GM21825 (cell line): Measurements from ENCODE around the gene OAT.

Experiments used
- ATAC-seq: cut with Tn5 transposase; IDR thresholded peaks from one replicate; pipeline ENCODE4 v1.9.1; 2021; ENCODE audit warnings: mild to moderate bottlenecking, moderate library complexity; ENCODE audit not compliant: unreplicated experiment

Gene OAT

DNA sequence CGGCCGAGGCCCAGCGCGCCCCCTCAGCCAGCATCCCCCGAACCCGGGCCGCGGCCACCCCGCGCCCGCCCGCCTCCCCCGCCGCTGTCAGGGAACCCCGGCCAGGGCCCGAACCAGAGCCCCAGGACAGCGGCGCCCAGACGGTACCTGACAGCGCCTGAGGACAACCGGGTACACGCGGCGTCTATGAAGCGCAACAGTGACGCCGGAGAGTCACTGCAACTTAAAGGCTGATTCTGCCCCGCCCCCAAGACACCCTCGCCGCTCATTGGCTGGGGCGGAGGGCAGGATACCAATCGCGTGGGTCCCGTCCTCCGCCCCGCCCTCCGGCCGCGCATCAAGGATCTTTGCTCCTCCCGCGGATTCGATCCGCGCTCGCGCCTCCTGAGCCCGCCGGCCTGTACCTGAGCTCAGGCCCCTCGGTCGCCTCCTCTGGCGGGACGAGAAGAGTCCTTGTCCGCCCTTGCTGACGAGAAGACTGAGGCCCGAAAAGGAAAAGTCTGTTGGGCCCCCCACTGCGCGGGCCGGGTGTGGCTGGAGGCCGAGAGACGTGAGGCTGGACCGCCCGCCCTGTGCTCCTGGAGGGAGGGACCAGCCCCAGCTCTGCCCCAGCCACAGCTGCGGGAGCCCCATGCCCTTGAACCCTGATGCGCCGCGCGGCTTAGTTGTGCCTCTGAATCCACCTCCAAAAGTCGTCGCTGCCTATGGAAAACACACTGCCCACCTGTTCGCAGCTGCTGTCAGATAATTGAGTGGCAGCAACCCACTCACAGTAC lies at the start of gene OAT:
TSS of gene OAT (minus strand) at position 198 of the 776 bp plus-strand sequence. CDS start 6,752 bp downstream, outside the sequence.
- peak; percentile 98 for ATAC-seq

DNA sequence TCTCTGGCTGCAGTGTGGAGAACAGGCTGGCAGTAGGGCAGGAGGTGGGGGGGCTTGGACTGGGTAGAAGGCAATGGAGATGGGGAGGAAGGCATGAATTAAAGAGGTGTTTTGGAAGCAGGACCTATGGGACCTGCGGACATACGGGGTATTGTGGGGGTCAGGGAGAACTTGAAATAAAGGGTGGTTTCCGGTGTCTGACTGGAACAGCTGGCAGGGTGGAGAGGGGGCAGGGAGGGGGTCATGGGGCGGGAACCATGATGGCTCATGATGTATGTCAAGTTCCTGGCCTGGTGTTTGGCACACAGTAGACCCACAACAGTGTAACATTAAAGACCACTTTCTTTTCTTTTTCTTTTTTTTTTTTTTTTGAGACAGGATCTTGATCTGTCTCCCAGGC lies 48.4 kb upstream of the OAT start:
- ATAC-seq: no peak

- ATAC-seq: no peak
Observed at GRCh38 chr10:124465777-124466488, 47.2 kb upstream of the OAT start.

DNA sequence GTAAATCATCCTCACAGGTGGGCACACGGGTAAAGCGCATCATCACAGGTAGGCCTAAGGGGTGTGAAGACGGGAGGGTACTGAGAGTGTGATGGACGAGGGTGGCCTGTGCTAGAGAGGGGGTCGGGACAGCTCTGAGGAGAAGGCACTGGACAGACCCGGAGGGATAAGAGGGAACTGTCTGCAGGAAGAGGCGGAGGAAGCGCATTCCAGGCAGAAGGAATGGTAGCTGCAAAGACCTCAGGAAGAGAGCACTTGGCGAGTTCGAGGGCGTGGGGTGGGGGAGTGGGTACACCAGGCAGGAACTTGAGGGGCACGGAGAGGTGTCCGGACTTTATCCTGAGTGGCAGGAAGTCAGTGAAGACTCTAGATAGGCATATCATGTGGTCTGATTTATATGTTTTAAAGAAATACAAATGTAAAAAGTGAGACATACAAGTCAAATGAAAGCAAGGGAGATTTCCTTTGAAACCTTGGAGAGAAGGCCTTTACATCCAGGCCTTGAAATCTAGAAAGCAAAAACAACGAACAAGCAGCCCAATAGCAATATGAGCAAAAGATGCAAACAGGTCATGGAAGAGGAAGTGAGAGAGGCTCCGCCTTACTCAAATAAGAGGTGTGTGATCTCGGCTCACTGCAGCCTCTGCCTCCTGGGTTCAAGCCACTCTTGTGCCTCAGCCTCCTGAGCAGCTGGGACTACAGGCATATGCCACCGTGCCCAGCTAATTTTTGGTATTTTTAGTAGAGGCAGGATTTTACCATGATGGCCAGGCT lies 46.5 kb upstream of the OAT start:
- ATAC-seq: no peak

DNA sequence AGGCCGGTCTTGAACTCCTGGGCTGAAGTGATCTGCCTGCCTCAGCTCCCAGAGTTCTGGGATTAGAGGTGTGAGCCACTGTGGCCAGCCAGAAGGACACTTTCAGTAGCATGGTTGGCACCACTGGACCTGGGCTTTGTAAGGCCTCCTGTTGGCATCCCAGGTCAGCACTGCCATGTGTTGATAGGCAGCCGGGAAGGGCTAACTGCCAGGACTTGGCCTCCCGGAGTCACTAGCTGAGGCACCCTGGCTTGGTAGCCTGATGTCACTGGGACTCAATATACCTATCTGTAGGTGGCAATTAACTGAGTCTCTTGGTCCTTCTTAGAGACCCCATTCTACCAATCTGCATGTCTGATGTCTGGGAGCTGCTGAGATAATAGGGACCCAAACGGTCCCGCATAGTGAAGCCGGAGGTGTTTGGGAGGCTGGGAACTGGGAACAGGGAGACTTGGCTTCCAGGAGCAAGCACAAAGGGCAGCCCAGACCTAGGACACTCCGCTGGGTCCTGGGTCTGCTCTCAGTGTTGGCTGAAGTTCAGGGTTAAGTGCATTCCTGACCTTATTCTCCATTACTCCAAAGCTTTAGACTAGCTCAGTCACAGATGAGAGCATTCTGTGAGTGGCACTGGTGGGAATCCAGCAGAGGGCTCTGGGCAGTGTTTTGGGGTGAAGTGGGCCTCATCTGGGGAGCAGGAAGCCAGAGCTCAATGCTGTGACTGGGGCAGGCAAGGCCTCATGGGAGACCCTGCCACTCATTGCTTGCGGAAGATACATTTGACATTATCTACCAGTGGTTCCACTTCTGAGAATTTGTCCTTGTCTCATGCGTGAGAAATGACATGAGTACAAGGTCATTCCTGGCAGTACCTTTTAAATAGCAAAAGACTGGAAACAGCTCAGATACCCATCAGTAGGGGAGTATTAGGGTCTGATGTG lies 45.6 kb upstream of the OAT start:
- ATAC-seq: no peak

DNA sequence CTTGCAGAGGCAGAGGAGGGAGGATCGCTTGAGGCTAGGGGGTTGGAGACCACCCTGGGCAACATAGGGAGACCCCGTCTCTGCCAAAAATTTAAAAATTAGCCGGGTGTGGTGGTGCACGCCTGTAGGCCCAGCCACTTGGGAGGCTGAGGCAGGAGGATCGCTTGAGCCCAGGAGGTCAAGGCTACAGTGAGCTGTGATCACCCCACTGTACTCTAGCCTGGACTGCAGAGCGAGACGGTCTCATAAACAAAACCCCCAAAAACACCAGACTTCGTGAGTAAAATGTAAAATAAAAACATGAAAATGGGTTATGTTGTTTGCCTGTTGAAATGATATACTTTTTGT lies 43.6 kb upstream of the OAT start:
- no peak for ATAC-seq

- ATAC-seq: peak; percentile 95
Observed at GRCh38 chr10:124461642-124462347, 43.1 kb upstream of the OAT start, which contains the start of gene LHPP. LHPP (plus strand) TSS chr10:124461823; CDS start chr10:124461863, 40 bp downstream.

DNA sequence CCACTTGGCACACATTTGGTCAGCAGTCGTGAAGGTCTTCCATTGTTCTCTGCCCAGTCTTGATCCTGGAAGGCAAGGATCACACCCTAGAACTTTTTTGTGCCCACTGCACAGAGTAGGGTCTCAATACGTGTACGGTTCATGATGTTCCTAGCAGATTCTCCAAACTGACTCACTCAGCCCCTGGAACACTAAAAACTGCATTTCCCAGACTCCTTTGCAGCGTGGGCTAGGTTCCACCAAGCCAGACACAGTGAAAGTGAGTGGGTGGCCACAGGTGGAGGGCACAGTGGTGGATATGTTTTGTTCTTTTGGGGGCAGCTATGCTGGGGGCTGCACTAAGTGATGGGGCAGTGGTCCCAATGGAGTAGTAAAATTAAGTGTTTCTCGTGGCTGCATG lies 41.4 kb upstream of the OAT start:
- ATAC-seq: no peak

DNA sequence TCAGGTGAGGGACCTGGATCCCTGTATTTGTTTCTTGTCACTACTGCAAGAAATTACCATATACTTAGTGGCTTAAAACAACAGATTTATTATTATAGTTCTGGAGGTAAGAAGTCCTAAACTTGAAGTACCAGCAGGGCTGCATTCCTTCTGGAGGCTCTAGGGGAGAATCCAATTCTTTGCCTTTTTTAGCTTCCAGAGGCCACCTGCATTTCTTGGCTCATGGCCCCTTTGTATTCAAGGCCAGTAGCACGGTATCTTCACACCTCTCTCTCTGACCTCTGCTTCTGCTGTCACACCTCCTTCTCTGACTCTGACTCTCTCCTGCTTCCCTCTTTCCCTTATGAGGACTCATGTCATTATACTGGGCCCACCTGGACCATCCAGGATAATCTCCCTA lies 40.7 kb upstream of the OAT start:
- no peak for ATAC-seq

DNA sequence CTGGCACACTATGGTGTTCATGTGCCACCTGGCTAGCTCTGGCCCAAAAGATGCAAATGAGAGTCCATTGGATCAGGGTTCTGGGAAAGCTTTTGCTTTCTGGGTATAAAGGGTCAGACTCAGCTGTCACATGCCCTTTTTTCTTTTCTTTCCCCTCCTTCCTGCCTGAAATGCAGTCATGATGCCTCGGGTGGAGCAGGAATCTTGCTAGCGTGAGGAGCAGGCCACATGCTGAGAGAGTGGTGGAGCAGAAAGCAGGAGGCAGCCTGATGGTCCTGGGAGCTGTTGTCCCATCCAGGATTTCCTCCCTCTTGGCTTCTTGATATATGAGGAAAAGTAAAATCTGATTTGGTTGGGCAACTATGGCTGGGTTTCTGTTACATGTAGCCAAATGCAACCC lies 40.2 kb upstream of the OAT start:
- ATAC-seq: no peak

DNA sequence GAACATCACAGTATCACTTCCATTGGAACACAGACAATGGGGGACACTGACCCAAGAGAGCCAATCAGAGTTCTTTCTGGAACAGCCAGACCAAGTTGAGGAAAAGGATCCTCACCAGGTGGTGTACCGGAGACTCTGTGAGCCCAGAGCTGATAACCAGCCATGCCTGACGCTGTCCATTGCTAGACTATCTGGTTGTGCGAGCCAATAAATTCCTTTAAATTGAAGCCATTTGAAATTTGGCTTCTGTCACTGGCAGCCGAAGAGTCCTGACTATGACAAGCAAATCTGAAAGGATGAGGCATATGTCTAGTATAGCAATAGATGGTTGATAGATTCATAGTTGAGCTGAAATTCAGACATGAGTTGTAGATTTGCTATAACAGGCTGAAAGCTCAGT lies 39.8 kb upstream of the OAT start:
- ATAC-seq: no peak

GRCh38 chr10:124455441-124455840 lies 36.7 kb upstream of the OAT start:
- no peak for ATAC-seq

- no peak for ATAC-seq
Observed at GRCh38 chr10:124453960-124454610, 35.4 kb upstream of the OAT start.

- ATAC-seq: no peak
Observed at GRCh38 chr10:124451276-124451675, 32.6 kb upstream of the OAT start.

DNA sequence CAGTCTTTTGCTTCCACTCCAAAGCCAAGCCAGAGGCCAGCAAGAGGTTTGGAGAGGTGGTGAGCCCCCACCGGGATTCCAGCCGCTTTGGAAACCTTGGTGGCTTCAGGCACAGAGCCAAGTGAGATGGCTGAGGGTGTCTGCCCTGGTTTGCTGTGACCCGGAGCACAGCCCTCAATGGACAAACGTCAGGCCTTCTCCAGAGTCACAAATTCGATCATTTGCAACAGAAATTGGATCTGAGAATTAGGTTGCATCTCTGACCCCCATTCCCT lies 32.0 kb upstream of the OAT start:
- no peak for ATAC-seq

DNA sequence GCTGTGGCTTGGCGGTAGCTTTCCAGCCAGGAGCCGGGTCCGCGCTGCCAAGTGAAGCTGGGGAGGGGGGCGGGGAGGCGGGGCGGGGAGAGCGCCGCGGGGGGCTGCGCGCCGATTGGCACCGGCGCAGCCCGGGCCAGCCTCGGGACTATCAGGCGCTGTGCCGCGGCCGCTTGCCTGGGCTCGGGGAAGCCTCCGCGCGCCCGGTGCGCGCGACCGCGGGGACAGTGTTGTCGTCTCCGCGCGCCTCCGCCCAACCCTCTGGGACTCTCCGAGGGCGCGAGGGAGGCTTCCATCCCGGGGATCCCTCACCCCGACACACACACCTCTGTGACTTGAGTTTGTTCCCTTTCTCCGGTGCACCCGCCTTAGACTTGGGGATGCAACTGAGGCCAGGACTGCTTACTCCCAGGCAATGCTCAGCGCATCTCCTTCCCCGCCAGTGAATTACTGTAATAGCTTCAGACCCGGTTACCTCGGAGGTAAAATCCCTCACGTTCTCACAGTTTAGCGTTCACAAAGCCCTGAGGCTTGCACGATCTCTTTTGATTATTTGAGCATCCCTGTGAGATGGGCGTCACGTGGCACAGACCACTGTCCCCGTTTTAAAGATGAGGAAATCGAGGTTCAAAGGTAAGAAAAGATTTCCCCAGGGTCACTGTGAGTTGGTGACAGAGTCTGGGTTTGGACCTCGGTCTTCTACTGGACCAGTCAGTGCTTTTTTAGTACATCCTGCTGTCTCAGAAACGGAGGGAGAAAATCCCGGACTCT lies 31.5 kb upstream of the OAT start, which contains the start of gene NKX1-2:
TSS of gene NKX1-2 (minus strand) at position 24 of the 771 bp plus-strand sequence. CDS start 92 bp downstream, outside the sequence.
- no peak for ATAC-seq

- ATAC-seq: no peak
Observed at GRCh38 chr10:124449170-124450011, 30.7 kb upstream of the OAT start.

- ATAC-seq: no peak
Observed at GRCh38 chr10:124448696-124449169, 30.0 kb upstream of the OAT start.
